T-helper 9 cell (primary cell): ENCODE data around the gene ZNF474.
"Not testable (repeated sequence)": the region's sequence is repeated elsewhere in the genome, so short reads cannot be mapped to it uniquely, and the experiment has no call there.

Source experiments
- DNase-seq: peaks from one replicate; pipeline ENCODE4 v3.0.0-alpha.2; 2020
- total RNA-seq, 2 donors: gene quantifications; one replicate each; lab custom pipeline; 2026; lab: John Stamatoyannopoulos, UW

Gene ZNF474
- 0.14 to 0.24 reads per million in 2 donors for total RNA-seq

DNA sequence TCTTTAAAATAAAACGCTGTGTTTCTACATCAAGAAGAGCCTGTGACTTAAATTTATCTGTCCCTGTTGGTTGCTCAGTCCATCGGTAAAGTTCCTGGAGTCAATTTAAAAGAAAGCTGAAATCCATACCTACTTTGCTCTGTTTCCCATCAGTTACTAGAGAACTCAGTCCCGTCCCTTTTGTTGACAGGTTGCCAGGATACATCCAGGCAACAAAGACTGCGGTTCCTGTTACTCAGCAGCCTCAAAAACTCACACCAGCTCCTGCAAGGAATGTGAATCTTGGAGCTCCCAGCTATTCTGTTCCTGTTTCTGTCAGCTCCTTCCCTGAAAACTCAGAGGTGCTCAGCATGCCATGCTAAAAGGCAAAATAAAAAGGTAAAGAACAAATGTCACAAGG is at the start of gene ZNF474:
TSS of gene ZNF474 (plus strand) at position 241 of the 400 bp plus-strand sequence. CDS start 22,445 bp downstream, outside the sequence.
- no peak for DNase-seq

- DNase-seq: no peak
Observed at GRCh38 chr5:122081541-122081940, 47.8 kb upstream of the ZNF474 start.

- no peak for DNase-seq
Observed at GRCh38 chr5:122083535-122083934, 45.8 kb upstream of the ZNF474 start.

DNA sequence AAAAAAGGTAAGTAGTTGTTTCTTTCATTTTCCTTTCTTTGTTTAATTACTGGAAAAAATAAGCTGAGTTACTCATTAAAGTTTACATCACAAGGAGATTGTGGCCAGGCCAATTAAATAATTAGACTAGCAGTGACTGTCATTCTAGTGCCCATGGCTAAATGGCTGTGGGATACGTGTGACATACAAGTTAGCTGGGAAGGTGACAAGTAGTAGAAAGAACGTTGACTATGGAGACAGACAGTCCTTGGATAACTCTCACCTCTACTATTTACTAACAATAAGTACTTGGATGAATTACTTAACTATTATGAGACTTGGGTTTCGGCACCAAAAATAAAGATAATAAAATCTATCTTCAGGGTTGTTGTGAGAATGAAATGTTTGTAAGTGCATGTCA is 44.3 kb upstream of the ZNF474 start:
- no peak for DNase-seq

DNA sequence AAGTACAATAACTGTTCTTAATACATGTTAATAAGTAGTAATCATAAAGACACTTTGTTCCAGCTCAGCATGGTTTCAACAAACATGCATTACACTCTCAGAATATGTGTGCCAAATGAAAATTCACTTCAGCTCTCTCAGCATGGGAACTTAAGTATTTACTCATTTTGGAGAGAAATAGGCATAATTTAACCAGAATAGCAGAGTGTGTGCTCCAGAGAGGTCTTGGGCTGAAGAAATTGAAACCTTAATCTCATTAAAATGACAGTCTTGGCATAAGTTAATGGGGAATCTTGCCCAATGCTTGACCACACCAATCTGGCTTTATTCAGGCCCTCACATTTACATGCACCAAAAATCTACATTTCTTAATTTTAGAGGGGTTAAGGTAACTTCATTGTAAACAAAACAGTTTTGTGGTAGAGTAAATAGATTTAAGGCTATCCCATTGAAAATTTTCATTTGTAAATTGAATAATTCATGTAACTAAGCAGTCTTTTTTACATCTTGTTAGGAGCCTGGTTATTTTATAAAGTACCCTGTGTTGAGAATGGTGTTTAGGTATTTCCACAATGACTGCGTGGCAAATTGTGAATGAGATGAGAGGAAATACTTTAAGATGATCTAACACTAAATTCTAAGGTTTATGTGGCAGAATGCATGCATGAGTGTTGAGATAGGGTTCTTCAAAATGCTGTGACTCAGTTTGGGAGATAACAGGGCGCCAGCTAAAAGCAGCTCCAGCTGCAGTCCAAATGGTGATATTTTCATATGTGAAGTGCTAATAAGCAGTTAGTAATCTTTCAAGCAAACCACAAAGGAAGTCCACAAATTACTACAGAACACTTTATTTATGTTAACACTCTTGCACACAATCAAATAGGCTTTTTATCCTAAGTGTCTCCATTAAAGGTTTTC is 40.0 kb upstream of the ZNF474 start:
- no peak for DNase-seq

DNA sequence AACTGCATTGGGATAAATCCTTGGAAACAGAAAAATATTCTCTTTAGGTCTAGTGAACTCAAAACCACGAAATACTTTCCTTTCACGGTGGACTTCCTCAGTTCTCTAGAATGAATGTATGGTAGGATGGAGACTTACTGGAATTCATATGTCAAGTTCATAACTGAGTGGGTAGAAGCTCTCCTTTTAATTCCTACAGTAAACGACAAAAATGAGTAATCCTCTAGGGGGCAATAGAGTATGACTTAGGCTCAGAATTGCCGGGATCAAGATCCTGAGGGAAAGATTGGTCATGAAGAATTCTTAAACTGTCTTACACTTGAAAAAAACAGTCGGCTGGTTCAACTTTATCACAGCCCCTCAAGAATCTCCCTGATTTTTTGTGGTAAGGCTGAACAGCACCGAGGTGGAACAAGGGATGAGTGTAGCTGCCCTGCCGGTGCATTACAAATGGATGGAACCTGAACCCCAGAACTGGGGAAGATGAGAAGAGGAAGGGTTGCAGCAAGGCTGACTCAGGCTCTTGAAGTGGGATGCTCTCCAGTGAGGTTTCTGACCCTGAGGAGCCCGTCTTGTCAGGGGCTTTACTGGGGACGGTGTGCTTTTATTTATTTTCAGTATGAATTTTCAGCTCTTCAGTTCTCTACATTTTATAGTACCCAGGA is 37.3 kb upstream of the ZNF474 start:
- no peak for DNase-seq

GRCh38 chr5:122093415-122094180 is 35.7 kb upstream of the ZNF474 start:
- DNase-seq: no peak

GRCh38 chr5:122094251-122094650 is 35.1 kb upstream of the ZNF474 start:
- not testable (repeated sequence) for DNase-seq

DNA sequence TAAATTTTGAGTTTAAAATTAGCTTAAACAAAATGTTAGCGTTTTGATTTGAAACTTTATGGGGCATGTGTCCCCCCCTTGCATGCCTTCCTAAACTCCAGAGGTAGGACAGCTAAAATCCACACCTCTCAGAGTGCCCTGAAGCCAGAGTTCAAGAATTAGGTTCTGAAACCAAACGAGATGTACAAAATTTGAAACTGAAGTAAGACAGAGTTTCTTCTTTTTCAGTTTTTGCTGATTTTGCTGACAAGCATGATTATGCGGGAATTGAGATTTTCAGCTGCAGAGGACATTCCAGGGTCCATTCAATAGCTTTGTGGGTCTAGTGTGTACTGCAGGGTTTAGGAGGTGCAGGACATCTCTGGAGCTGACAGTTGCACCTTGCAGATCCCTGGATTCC is 34.2 kb upstream of the ZNF474 start:
- no peak for DNase-seq

- DNase-seq: no peak
Observed at GRCh38 chr5:122097391-122097790, 32.0 kb upstream of the ZNF474 start.

- no peak for DNase-seq
Observed at GRCh38 chr5:122099060-122099790, 30.1 kb upstream of the ZNF474 start.

- no peak for DNase-seq
Observed at GRCh38 chr5:122101636-122102285, 27.6 kb upstream of the ZNF474 start.

- DNase-seq: no peak
Observed at GRCh38 chr5:122102825-122103224, 26.5 kb upstream of the ZNF474 start.

DNA sequence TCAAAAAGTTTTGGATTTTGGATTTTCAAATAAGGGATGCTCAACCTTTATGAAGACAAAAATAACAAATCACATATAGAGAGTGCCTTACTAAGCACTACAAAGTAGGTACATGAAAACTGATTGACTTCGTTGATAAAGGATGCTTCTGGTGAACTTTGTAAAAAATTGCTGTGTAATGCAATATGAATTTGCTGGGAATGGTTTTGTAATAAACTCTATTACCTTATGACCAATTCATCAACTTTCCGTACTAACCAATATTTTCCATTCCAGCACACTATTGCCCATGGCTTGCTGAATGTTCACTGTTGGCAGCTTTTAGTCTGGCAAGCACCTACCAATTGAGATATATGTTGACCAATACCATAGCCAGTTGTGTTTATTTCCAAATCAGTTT is 23.4 kb upstream of the ZNF474 start:
- no peak for DNase-seq

- DNase-seq: no peak
Observed at GRCh38 chr5:122107016-122107415, 22.3 kb upstream of the ZNF474 start.

DNA sequence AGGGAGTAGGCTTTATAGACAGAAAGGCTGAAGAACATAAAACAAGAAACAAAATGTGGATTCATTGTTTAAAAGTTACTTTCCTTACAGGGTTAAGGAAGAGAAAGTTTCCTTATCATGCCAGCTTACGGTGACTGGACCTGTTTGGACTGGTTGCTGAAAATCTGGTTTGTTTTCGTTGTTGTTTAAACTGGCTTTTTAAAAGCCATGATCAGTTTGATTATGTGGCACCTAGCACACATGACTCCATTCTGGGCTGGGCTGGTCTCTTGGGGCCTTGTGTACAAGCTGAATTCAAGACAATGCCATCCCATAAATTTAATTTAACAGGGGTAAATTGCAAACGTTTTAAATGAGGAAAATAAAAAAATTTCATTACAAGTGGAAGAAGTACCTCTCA is 18.4 kb upstream of the ZNF474 start:
- no peak for DNase-seq

GRCh38 chr5:122111460-122111859 is 17.9 kb upstream of the ZNF474 start:
- no peak for DNase-seq

- DNase-seq: no peak
Observed at GRCh38 chr5:122112063-122112462, 17.3 kb upstream of the ZNF474 start.

GRCh38 chr5:122112733-122113558 is 16.4 kb upstream of the ZNF474 start:
- no peak for DNase-seq

GRCh38 chr5:122114501-122114900 is 14.8 kb upstream of the ZNF474 start:
- DNase-seq: no peak

- no peak for DNase-seq
Observed at GRCh38 chr5:122118356-122118948, 10.9 kb upstream of the ZNF474 start.
